ENCODE measurements around the gene HMGA1. TPM values are rescaled to one million over a fixed set of nuclear protein-coding genes. Genes with fewer than 3 reads are reported as not detected.
"Not testable (repeated sequence)": the region's sequence is repeated elsewhere in the genome, so short reads cannot be mapped to it uniquely, and the experiment has no call there.

Gene HMGA1
- total RNA-seq, 1 experiment from 2014 or later = 2,446 TPM

- H3K27ac Mint-ChIP-seq; POLR2A ChIA-PET; ATAC-seq; H3K9me3 Mint-ChIP-seq; H3K36me3 Mint-ChIP-seq; DNase-seq (ENCODE audit: low spot score); H3K27me3 Mint-ChIP-seq (ENCODE audit: low read depth); H3K4me3 Mint-ChIP-seq; H3K4me1 Mint-ChIP-seq: not testable (repeated sequence)
- CTCF ChIA-PET = interaction anchor here (1.5 kb wide), 1 partner anchor 105 kb away, joined by 5 read pairs; no protein-coding TSS in a partner anchor
Measured at GRCh38 chr6:34269132-34269531, 32.5 kb downstream of the HMGA1 start.

- peak overlapping the region; percentile 13; the same call in 1 of the 2 replicates for H3K27ac Mint-ChIP-seq
Measured at GRCh38 chr6:34269658-34270341, 33.1 kb downstream of the HMGA1 start.

GRCh38 chr6:34272013-34272926, 35.6 kb downstream of the HMGA1 start:
- Mint-ChIP-seq H3K4me1 (peaks cover 5% of the 10 kb centered on the region), H3K4me3 (no peak overlapping the region), H3K36me3 (no peaks in the 10 kb centered on the region), H3K27me3 (ENCODE audit: low read depth) (no peaks in the 10 kb centered on the region), H3K9me3 (peaks cover 4% of the 10 kb centered on the region; the same call in 1 of the 2 replicates), H3K27ac (0 out of 2 replicates have a peak overlapping the region, but pooled peaks have one; percentile 20)
- ChIA-PET CTCF (interaction anchor here (0.6 to 2.8 kb wide), 9 partner anchors 9 to 473 kb away, joined by 3 to 14 read pairs (median 4); partner anchors contain the start of gene SMIM29), POLR2A (no interaction called here)
- no peak for TF ChIP-seq MXD4 (CRISPR knock-in tag; IDR thresholded peaks at IDR 0.05; ENCODE audit: borderline replicate concordance)
- peak; percentile 91 for ATAC-seq
- peak; percentile 29 for DNase-seq (ENCODE audit: low spot score)

More at GRCh38 chr6:34269658-34270341, 33.1 kb downstream of the HMGA1 start:
- CTCF ChIA-PET = interaction anchor here (0.6 to 1.5 kb wide), 3 partner anchors 13 to 106 kb away, joined by 3 to 5 read pairs (median 5); no protein-coding TSS in a partner anchor
- POLR2A ChIA-PET; H3K36me3 Mint-ChIP-seq; ATAC-seq; H3K4me1 Mint-ChIP-seq; H3K4me3 Mint-ChIP-seq; H3K27me3 Mint-ChIP-seq (ENCODE audit: low read depth); H3K9me3 Mint-ChIP-seq; DNase-seq (ENCODE audit: low spot score): not testable (repeated sequence)
- 0 out of 2 replicates have a peak, but pooled peaks have one; percentile 30 for TF ChIP-seq NFYB (CRISPR knock-in tag; conservative IDR thresholded peaks at IDR 0.05; ENCODE audit: low read depth)

GRCh38 chr6:34273242-34273805, 36.7 kb downstream of the HMGA1 start:
- Mint-ChIP-seq H3K4me1 (peaks cover 5% of the 10 kb centered on the region), H3K27ac (no peak overlapping the region), H3K36me3 (no peaks in the 10 kb centered on the region), H3K9me3 (peaks cover 4% of the 10 kb centered on the region; the same call in 1 of the 2 replicates), H3K4me3 (no peak overlapping the region), H3K27me3 (ENCODE audit: low read depth) (no peaks in the 10 kb centered on the region)
- POLR2A ChIA-PET = no interaction called here
- CTCF ChIA-PET = interaction anchor here (0.7 to 2.8 kb wide), 4 partner anchors 24 to 472 kb away, joined by 3 to 14 read pairs (median 8); partner anchors contain the start of gene SMIM29
- DNase-seq (ENCODE audit: low spot score) = no peak
- no peak for ATAC-seq
- TF ChIP-seq GABPB1 (CRISPR knock-in tag; IDR thresholded peaks at IDR 0.05) = no peak
- no peak for TF ChIP-seq SOX15 (CRISPR knock-in tag; IDR thresholded peaks at IDR 0.05)
- no peak for TF ChIP-seq PREB (CRISPR knock-in tag; IDR thresholded peaks at IDR 0.05; ENCODE audit: borderline replicate concordance)
- TF ChIP-seq ESRRA (CRISPR knock-in tag; IDR thresholded peaks at IDR 0.05; ENCODE audit: borderline replicate concordance) = no peak
- TF ChIP-seq ZNF532 (CRISPR knock-in tag; IDR thresholded peaks at IDR 0.05; ENCODE audit: borderline replicate concordance) = no peak
- no peak for TF ChIP-seq CTCF (IDR thresholded peaks at IDR 0.05)
- no peak for TF ChIP-seq FOXJ3 (CRISPR knock-in tag; IDR thresholded peaks at IDR 0.05; ENCODE audit: borderline replicate concordance)
- TF ChIP-seq MAX (CRISPR knock-in tag; IDR thresholded peaks at IDR 0.05) = no peak

Measured in WTC11 (cell line).